Liver (tissue), 9 donors: ENCODE results near the gene WDR90. TPM values are rescaled to one million over a fixed set of nuclear protein-coding genes. Genes with fewer than 3 reads are reported as not detected.

Source experiments
- DNase-seq: peaks from one replicate; pipeline ENCODE4 v3.0.0-alpha.2; 2017; ENCODE audit warnings: low spot score
- H3K27ac ChIP-seq, 2 donors: one replicate each; pipeline ENCODE4 v1.7.0; 2013; ENCODE audit warnings: inconsistent platforms in 2 of 2, low read length in 2 of 2, control low read depth in 1 of 2, low read depth in 1 of 2, mild to moderate bottlenecking in 1 of 2
- H3K27me3 ChIP-seq, 4 donors: one replicate each; pipeline versions ENCODE4 v1.6.1 to v1.7.0; 2013; ENCODE audit warnings: low read length in 3 of 4, inconsistent platforms in 1 of 4, mild to moderate bottlenecking in 1 of 4, moderate library complexity in 1 of 4; ENCODE audit not compliant: control insufficient read depth in 4 of 4, insufficient read depth in 4 of 4
- H3K36me3 ChIP-seq, 4 donors: one replicate each; pipeline versions ENCODE4 v1.6.1 to v1.7.0; 2013; ENCODE audit warnings: low read length in 3 of 4, mild to moderate bottlenecking in 3 of 4, low read depth in 1 of 4, moderate library complexity in 1 of 4; ENCODE audit not compliant: control insufficient read depth in 4 of 4, insufficient read depth in 3 of 4
- H3K4me1 ChIP-seq, 4 donors: one replicate each; pipeline versions ENCODE4 v1.6.1 to v1.7.0; 2013; ENCODE audit warnings: low read length in 3 of 4, mild to moderate bottlenecking in 3 of 4, moderate library complexity in 1 of 4; ENCODE audit not compliant: control insufficient read depth in 4 of 4, insufficient read depth in 4 of 4
- H3K4me3 ChIP-seq, 3 donors: one replicate each; pipeline versions ENCODE4 v1.6.1 to v1.7.0; 2013; ENCODE audit warnings: low read length in 3 of 3, control low read depth in 1 of 3, low read depth in 1 of 3, mild to moderate bottlenecking in 1 of 3
- H3K9ac ChIP-seq, 2 donors: one replicate each; pipeline ENCODE4 v1.7.0; 2013; ENCODE audit warnings: low read length in 2 of 2, mild to moderate bottlenecking in 2 of 2, moderate library complexity in 2 of 2, control low read depth in 1 of 2, low read depth in 1 of 2
- H3K9me3 ChIP-seq, 4 donors: one replicate each; pipeline versions ENCODE4 v1.6.1 to v1.7.0; 2013; ENCODE audit warnings: low read length in 3 of 4; ENCODE audit not compliant: control insufficient read depth in 4 of 4
- EGR1 ChIP-seq, 2 donors: IDR thresholded peaks; 2 replicates each; pipeline ENCODE4 v1.6.1; 2016 to 2018; ENCODE audit warnings: antibody characterized with exemption in 2 of 2, low read depth in 2 of 2
- FOXA1 ChIP-seq: IDR thresholded peaks from 2 replicates; pipeline ENCODE4 v1.6.1; 2016; ENCODE audit warnings: antibody characterized with exemption
- FOXA2 ChIP-seq: IDR thresholded peaks from 2 replicates; pipeline ENCODE4 v1.6.1; 2016; ENCODE audit warnings: antibody characterized with exemption
- HNF4A ChIP-seq, 2 donors: conservative IDR thresholded peaks; 2 replicates each; pipeline ENCODE4 v1.6.1; 2016; ENCODE audit warnings: antibody characterized with exemption in 2 of 2, mild to moderate bottlenecking in 2 of 2
- JUND ChIP-seq, 2 donors: IDR thresholded peaks; 2 replicates each; pipeline ENCODE4 v1.6.1; 2016; ENCODE audit warnings: antibody characterized with exemption in 2 of 2
- NR2F2 ChIP-seq: IDR thresholded peaks from 2 replicates; pipeline ENCODE4 v1.6.1; 2016; ENCODE audit warnings: antibody characterized with exemption
- RAD21 ChIP-seq, 2 donors: IDR thresholded peaks; 2 replicates each; pipeline ENCODE4 v1.6.1; 2016; ENCODE audit warnings: antibody characterized with exemption in 2 of 2, mild to moderate bottlenecking in 2 of 2
- RXRA ChIP-seq, 2 donors: IDR thresholded peaks; 2 replicates each; pipeline ENCODE4 v1.6.1; 2017 to 2018; ENCODE audit warnings: antibody characterized with exemption in 2 of 2, mild to moderate bottlenecking in 1 of 2
- SP1 ChIP-seq: IDR thresholded peaks from 2 replicates; pipeline ENCODE4 v1.6.1; 2018; ENCODE audit warnings: antibody characterized with exemption, mild to moderate bottlenecking
- TAF1 ChIP-seq: conservative IDR thresholded peaks from 2 replicates; pipeline ENCODE4 v1.6.1; 2016; ENCODE audit warnings: antibody characterized with exemption, mild to moderate bottlenecking
- YY1 ChIP-seq: IDR thresholded peaks from 2 replicates; pipeline ENCODE4 v1.6.1; 2016; ENCODE audit warnings: antibody characterized with exemption, mild to moderate bottlenecking
- WGBS: extraction: QIAGEN DNeasy Blood & Tissue Kit; methylation state at CpG from one replicate; pipeline ENCODE4 v1.1.7; 2013; 5-methylcytosine and 5-hydroxymethylcytosine counted together
- polyA plus RNA-seq, 2 donors: library from polyadenylated mRNA; stranded (reverse) in 1 of 2; unstranded in 1 of 2; fragments of 200-250 nt in 1 of 2; fragments of >200 nt in 1 of 2; fragmentation: Nextera tagmentation in 1 of 2; extraction: Ambion mirVana in 1 of 2; gene quantifications; one replicate each; pipeline versions ENCODE4 v1.2.1 to v1.2.3, GENCODE V29; 2013 to 2015
- total RNA-seq, 2 donors: library from RNA; depleted of rRNA; stranded (reverse); fragments of >200 nt; gene quantifications; one replicate each; pipeline ENCODE4 v1.2.3, GENCODE V29; 2014
- TF ChIP-seq, protein P1 (sequence below): IDR thresholded peaks from 2 replicates; pipeline ENCODE4 v1.6.1; 2016; ENCODE audit warnings: antibody characterized with exemption, mild to moderate bottlenecking
- TF ChIP-seq, protein P2 (sequence below): IDR thresholded peaks from 2 replicates; pipeline ENCODE4 v1.6.1; 2016; ENCODE audit warnings: antibody characterized with exemption
- TF ChIP-seq, protein P3 (sequence below): IDR thresholded peaks from 2 replicates; pipeline ENCODE4 v1.6.1; 2016; ENCODE audit warnings: antibody characterized with exemption
- TF ChIP-seq, protein P4 (sequence below): IDR thresholded peaks from 2 replicates; pipeline ENCODE4 v1.6.1; 2016; ENCODE audit warnings: antibody characterized with exemption
- TF ChIP-seq, protein P5 (sequence below): fragments of 150-350 bp; IDR thresholded peaks from 2 replicates; pipeline ENCODE4 v1.5.1; 2017; ENCODE audit warnings: improper control_type of control experiment, low read depth, low read length; ENCODE audit not compliant: missing input control
- donor health status: healthy.
- donor health status: healthy.
- donor health status: healthy.
- donor health status: healthy.
- donor health status: healthy.

The WDR90 gene
- total and polyA plus RNA-seq, 4 donors = 4.7 to 13.4 (median 7.9) TPM

DNA sequence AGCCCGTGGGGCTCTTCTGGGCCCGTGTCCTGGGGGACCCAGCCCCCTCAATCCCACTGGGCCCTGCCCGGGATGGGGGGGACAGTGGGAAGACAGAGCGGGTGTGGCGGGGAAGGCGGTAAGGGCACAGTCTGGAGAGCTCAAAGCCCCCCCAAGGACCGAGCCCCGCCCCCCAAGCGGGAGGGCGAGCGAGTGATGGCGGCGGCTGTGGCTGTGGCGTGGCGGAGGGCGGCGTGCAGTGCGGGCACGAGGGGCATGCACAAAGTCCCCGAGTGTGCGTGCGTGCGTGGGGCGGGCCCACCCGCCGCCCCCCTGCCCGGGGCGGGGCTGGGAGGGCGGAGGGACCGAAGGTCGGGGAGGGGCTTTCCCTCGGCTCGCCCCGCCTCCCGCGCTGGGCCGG is 44.6 kb downstream of the WDR90 start:
- WGBS = 9% methylated on average over 37 of the region's 37 CpGs
- Histone ChIP-seq H3K27ac (no peak overlapping the region), H3K4me3 (no peak overlapping the region), H3K9ac (no peak overlapping the region), H3K4me1 (peaks cover 11 to 26% (median 21%) of the 10 kb centered on the region in 4 donors), H3K27me3 (peaks cover 2 to 12% (median 7%) of the 10 kb centered on the region in 4 donors), H3K36me3 (no peaks in the 10 kb centered on the region), H3K9me3 (no peaks in the 10 kb centered on the region)
- DNase-seq = no peak
- TF ChIP-seq, protein P1, sequence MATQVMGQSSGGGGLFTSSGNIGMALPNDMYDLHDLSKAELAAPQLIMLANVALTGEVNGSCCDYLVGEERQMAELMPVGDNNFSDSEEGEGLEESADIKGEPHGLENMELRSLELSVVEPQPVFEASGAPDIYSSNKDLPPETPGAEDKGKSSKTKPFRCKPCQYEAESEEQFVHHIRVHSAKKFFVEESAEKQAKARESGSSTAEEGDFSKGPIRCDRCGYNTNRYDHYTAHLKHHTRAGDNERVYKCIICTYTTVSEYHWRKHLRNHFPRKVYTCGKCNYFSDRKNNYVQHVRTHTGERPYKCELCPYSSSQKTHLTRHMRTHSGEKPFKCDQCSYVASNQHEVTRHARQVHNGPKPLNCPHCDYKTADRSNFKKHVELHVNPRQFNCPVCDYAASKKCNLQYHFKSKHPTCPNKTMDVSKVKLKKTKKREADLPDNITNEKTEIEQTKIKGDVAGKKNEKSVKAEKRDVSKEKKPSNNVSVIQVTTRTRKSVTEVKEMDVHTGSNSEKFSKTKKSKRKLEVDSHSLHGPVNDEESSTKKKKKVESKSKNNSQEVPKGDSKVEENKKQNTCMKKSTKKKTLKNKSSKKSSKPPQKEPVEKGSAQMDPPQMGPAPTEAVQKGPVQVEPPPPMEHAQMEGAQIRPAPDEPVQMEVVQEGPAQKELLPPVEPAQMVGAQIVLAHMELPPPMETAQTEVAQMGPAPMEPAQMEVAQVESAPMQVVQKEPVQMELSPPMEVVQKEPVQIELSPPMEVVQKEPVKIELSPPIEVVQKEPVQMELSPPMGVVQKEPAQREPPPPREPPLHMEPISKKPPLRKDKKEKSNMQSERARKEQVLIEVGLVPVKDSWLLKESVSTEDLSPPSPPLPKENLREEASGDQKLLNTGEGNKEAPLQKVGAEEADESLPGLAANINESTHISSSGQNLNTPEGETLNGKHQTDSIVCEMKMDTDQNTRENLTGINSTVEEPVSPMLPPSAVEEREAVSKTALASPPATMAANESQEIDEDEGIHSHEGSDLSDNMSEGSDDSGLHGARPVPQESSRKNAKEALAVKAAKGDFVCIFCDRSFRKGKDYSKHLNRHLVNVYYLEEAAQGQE = no peak
- no peak for TF ChIP-seq YY1
- no peak for TF ChIP-seq RAD21 (IDR thresholded peaks at IDR 0.05)
- TF ChIP-seq, protein P2, sequence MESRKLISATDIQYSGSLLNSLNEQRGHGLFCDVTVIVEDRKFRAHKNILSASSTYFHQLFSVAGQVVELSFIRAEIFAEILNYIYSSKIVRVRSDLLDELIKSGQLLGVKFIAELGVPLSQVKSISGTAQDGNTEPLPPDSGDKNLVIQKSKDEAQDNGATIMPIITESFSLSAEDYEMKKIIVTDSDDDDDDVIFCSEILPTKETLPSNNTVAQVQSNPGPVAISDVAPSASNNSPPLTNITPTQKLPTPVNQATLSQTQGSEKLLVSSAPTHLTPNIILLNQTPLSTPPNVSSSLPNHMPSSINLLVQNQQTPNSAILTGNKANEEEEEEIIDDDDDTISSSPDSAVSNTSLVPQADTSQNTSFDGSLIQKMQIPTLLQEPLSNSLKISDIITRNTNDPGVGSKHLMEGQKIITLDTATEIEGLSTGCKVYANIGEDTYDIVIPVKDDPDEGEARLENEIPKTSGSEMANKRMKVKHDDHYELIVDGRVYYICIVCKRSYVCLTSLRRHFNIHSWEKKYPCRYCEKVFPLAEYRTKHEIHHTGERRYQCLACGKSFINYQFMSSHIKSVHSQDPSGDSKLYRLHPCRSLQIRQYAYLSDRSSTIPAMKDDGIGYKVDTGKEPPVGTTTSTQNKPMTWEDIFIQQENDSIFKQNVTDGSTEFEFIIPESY = no peak
- no peak for TF ChIP-seq SP1
- TF ChIP-seq FOXA1 = no peak
- TF ChIP-seq, protein P3, sequence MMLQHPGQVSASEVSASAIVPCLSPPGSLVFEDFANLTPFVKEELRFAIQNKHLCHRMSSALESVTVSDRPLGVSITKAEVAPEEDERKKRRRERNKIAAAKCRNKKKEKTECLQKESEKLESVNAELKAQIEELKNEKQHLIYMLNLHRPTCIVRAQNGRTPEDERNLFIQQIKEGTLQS = no peak
- no peak for TF ChIP-seq FOXA2
- no peak for TF ChIP-seq JUND (IDR thresholded peaks at IDR 0.05)
- no peak for TF ChIP-seq TAF1
- no peak for TF ChIP-seq HNF4A (conservative IDR thresholded peaks at IDR 0.05)
- no peak for TF ChIP-seq RXRA (IDR thresholded peaks at IDR 0.05)

DNA sequence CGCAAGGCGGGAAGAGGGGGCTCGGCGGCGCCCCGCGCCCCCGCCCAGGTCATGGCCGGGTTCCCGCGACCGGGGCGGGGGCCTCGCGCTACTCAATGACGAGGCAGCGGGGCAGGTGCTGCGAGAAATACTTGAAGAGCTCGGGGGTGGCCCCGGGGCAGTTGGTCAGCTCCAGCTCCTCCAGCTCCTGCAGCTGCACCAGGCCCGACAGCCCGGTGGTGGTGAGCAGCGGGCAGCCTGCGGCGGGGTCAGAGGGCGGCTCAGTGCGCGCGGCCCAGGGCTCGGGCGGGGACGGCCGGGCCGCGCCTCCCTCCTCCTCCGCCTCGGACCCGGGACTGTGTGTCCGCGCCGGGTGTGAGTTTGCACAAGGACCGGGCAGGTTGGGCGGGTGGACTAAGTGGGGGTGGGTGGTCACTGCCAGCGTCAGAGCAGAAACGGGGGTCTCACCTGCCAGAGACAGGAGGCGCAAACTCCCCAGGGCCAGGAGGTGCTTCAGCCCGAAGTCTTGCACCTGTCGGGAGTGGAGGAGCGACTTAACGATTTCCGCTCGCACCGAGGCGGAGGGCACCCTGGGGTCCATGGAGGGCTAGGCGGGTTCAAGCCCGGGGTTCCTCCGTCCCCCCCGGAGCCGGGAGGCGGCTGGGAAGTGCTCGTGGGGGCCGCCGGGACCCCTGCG is 45.2 kb downstream of the WDR90 start:
- 4% methylated on average over 64 of the region's 64 CpGs for WGBS
- Histone ChIP-seq H3K27ac (no peak overlapping the region), H3K27me3 (peaks cover 2 to 12% (median 7%) of the 10 kb centered on the region in 4 donors), H3K4me1 (peaks cover 6 to 20% (median 16%) of the 10 kb centered on the region in 4 donors), H3K36me3 (no peaks in the 10 kb centered on the region), H3K9me3 (no peaks in the 10 kb centered on the region), H3K4me3 (no peak overlapping the region), H3K9ac (no peak overlapping the region)
- TF ChIP-seq FOXA2 = no peak
- no peak for TF ChIP-seq RAD21 (IDR thresholded peaks at IDR 0.05)
- TF ChIP-seq, protein P3 = no peak
- TF ChIP-seq, protein P4, sequence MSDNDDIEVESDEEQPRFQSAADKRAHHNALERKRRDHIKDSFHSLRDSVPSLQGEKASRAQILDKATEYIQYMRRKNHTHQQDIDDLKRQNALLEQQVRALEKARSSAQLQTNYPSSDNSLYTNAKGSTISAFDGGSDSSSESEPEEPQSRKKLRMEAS = no peak
- TF ChIP-seq EGR1 (IDR thresholded peaks at IDR 0.05; ENCODE audit: low read depth in 2 of 2) = no peak
- no peak for TF ChIP-seq JUND (IDR thresholded peaks at IDR 0.05)
- TF ChIP-seq, protein P2 = no peak
- no peak for TF ChIP-seq FOXA1
- no peak for TF ChIP-seq NR2F2
- no peak for TF ChIP-seq YY1
- TF ChIP-seq, protein P1 = no peak
- no peak for TF ChIP-seq RXRA (IDR thresholded peaks at IDR 0.05)
- TF ChIP-seq, protein P5, sequence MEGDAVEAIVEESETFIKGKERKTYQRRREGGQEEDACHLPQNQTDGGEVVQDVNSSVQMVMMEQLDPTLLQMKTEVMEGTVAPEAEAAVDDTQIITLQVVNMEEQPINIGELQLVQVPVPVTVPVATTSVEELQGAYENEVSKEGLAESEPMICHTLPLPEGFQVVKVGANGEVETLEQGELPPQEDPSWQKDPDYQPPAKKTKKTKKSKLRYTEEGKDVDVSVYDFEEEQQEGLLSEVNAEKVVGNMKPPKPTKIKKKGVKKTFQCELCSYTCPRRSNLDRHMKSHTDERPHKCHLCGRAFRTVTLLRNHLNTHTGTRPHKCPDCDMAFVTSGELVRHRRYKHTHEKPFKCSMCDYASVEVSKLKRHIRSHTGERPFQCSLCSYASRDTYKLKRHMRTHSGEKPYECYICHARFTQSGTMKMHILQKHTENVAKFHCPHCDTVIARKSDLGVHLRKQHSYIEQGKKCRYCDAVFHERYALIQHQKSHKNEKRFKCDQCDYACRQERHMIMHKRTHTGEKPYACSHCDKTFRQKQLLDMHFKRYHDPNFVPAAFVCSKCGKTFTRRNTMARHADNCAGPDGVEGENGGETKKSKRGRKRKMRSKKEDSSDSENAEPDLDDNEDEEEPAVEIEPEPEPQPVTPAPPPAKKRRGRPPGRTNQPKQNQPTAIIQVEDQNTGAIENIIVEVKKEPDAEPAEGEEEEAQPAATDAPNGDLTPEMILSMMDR = no peak
- no peak for TF ChIP-seq SP1
- no peak for TF ChIP-seq HNF4A (conservative IDR thresholded peaks at IDR 0.05)
- DNase-seq = no peak
